HG03378 (cell line): Measurements from ENCODE around the gene TBX18.
A peak's percentile ranks its signal among the peaks of the same experiment; 100 is the strongest.

ENCODE experiments used
- ATAC-seq: cut with Tn5 transposase; IDR thresholded peaks from one replicate; pipeline ENCODE4 v1.9.1; 2021; ENCODE audit warnings: mild to moderate bottlenecking, moderate library complexity; ENCODE audit not compliant: unreplicated experiment

Gene TBX18

DNA sequence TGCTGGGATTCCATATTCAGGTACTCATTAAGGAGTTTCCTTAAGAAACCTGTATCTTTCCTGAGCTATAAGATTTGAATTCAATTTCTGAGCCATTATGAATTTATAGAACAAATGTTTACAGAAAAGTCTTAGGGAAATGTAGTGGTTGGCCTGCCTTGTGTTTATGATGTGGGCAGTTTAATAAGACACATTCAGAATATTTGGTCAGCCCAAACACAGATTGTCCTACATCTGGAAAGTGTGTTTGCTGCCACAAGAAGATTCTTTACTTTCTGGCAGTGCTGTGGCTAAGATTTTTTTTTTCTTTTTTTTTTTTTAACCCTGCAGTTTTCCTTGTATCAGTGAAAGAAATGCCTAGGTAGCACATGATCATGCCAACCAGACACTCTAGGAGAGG is 15.2 kb downstream of the TBX18 start:
- ATAC-seq: no peak

DNA sequence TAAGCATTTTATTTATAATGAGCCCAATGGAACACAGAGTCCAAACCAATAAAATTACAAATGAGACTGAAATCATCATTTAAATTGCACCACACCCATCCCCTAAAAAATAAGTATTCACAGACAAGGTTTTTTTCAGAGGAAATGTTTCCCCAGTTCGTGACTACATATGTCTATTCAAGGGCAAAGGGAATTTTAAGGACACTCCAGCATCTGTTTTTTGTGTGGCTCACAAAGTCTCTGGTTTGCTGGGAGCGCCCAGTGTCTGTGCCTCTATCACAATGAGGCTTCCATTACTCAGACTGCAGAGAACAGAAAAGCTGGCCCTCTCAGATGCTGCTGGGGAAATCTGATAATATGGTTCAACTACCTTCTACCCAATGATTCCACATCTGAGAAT is 16.0 kb downstream of the TBX18 start:
- no peak for ATAC-seq

DNA sequence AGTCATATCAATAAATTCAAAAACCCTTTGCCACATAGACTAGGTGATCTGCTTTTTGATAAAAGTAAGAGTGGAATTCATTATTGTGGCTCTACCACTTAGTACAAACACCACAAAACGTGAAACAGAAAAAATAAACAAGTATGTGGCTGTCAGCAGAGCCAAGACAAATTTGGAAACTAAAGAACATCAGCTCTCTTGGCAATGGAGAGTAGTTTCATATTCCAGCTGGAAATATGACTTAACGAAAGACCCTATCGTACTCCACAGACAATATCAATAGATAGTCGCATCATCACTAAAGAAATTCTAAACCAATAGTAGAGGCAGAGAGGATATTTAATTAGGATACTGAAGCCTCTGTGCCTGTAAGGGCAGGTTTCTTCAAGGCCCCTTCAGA is 20.8 kb downstream of the TBX18 start:
- ATAC-seq: no peak

DNA sequence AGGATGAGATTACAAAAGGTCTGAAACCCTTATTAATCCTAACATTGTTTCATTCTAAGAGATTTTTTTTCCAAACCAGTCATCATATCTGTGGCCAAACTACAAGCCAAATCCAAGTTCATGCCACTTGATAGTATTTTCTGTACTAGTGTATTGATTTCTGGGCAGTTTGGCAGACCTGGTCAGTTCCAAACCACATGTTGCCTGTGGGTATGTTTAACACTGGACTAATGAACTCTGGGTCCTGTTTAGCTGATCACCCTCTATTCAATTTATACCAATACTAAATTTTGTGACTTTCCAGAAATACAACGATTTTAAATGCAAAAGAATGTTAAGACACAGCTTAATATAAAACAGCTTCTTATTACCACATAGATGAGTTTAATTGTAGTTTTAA is 24.0 kb downstream of the TBX18 start:
- no peak for ATAC-seq

DNA sequence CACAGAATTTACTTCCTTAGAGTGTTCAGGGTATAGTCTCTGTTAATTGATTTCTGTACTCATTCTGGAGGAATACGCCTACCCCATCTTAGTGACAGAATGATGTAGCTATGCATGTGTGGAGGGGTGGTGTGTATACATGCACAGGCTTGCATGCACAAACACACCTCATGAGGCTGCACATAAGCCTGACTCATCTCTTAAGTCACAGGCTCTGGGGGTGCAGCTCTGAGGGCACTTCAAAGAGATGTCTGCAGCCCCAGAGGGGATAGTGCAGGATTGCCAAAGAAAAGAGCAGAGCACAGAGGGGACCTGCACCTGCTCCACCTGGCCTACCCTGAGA is 24.6 kb downstream of the TBX18 start:
- no peak for ATAC-seq

DNA sequence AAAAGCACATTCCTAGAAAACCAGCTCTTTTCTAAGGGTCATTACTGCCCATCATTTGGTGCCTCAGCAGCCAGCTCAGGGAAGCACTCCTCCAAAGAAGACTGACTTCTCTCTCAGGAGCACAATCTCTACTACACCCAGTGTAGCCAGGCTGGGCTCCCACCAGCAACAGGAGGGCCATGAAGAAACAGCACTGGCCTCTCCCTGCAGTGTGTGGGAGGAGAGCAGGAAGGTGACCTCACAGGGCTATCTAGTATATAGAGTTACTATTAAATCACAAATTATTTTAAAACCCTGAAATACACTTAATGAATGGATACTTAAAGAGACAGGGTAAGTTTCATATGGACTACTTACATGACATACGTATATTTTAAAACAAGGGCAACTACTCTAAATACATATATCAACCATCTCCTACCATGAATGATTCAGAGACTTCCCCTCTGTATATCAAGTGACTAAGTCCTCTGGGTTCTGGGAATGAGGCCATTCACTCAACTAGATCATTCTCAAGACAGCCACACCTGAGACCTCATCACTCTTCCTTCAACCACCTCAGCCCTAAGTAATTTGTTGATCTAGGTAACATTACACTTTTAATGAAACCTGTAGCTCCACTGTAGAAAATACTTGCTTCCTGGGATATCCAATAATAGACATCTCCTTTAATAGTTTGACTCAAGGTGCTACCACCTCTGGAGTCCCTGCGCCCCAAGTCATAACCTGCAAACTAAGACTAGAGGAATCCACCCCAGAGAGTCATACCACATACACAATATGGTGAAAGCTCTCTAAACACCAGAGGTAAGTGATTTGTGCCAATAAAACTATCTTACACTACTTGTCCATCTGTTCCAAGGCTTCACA is 25.2 kb downstream of the TBX18 start:
- no peak for ATAC-seq

DNA sequence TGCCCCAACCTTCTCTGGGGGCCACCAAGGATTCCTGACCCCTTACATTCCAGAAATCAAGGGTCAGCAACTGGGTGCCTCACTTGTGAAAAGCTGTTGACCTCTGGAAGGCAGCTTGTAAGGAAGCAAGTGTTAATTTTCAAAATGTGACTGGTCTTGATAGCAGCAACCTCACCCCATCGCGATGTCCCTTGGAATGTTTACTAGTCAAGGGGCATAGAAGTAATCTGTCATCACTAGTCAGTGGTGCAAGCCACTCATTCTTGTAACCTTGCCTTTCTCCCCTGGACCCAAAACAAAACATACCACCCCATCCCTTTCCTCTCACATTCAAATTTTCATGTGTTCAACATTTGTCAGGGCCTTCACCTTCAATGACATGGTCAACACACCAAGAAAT is 30.5 kb downstream of the TBX18 start:
- no peak for ATAC-seq

DNA sequence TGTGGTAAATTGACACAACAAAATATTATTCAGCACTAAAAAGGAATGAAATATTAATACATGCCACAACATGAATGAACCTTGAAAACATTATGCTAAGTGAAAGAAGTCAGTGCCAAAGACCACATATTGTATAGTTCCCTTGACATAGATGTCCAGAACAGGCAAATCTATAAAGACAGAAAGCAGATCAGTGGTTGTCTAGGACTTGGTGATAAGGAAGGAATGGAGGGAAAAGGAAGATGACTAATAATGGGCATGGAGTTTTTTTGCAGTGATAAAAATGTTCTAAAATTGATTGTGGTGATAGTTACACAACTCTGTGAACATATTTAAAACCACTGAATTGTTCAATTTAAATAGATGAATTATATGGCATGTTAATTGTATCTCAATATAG is 32.5 kb downstream of the TBX18 start:
- no peak for ATAC-seq

DNA sequence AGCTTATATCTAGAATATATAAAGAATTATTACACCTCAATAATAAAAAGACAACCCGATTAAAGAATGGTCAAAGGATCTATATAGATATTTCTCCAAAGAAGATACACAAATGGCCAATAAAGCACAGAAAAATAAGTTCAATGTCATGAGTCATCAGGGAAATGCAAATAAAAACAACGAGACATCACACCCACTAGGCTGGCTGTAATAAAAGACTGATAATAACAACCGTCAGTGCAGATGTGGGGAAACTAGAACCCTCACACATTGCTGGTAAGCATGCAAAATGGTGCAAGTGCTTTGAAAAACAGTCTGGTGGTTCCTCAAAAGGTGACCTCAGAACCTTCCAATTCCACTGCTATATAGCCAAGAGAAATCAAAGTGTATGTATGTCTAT is 33.0 kb downstream of the TBX18 start:
- ATAC-seq: no peak

DNA sequence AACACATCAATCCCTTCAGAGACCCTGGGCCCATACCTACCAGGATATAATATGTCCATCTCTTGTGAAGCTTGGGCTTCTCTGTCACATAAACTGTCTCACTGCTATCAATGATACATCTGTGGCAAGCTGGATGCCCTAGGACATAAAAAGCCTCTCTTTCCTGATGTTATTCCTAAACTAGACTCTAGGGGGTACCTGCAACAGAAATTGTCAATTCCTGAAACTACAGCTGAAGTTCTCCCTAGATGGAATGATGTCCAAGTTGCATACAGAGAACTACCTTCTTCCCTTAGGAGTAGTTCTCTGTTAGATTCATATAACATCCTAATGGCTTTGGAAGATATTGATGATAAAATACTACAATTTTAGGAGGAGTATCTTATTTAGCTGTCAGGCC is 35.8 kb downstream of the TBX18 start:
- ATAC-seq: no peak

DNA sequence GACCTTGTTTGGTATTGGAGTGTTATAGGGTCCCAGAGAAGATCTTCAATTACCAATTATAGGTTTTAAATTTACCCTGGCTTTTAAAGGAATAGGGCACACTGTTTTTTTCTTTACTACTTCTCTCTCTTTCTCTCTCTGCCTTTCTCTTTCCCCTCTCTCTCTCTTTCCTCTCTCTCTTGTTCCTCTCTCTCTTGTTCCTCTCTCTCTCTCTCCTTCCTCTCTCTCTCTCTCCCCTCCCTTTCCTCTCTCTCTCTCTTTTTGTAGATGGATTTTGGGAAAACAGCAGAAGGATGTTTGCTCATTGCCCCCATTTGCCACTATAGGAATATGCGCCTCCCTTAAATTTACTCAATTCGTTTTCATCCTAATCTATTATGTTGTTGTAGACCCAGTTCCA is 45.2 kb downstream of the TBX18 start:
- ATAC-seq: no peak

DNA sequence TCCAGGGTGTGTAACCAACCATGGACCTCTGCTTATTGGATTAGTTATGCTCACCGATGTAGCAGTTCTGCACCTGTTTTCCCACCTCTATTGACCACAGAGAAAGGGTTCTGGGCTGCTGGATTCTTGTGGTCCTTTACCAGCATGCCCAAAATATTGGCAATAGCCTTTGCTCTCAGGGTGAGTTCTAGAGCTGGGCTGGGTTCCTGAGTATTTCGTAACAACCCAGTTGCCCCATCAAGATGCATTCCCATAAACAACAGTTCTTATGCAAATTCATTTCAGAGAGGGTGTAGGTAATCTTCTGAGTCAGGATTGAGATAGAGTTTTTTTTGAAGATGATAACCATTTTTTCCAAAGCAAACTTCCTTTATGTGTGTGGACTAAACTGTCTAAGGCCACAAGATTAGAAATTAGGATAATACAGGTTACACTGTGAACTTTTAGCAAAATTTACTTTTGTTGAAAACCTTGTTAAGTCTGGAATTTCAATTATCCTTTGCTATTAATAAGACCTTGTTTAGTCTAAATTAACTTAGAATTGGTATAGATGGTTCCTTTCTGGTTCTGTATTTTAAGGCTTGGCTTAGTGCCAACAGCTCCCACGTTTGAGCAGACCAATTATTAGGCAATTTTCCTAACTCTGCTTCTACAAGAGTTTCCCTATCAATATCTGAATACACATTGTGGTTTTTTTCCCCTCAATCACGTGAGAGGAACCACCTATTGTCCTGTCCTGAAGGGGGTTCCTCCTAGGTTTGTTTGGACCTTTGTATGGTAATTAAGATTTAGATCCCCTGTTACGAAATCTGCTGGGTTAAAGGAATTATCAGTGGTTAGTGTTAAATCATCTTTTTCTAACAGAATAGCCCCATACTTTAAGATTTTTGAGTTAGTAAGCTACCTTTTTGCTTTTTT is 46.1 kb downstream of the TBX18 start:
- no peak for ATAC-seq

DNA sequence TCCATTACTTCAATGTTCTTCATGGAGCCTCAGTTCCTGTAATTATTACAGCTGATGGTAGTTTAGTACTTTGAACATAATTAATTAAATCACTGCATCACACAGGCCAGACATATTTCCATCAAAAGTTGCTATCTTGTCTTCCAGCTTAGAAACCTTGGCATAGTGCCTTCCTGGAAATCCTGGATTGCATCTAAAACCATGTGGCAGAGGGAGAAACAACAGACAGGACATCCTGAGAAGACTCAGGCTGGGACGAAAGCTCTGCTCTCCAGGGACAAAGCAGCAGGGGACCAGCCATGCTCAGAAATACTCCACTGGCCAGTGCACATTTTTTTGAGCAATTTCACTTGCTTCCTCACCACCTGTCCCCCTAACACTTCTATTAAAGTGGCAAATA is 55.3 kb downstream of the TBX18 start:
- no peak for ATAC-seq

DNA sequence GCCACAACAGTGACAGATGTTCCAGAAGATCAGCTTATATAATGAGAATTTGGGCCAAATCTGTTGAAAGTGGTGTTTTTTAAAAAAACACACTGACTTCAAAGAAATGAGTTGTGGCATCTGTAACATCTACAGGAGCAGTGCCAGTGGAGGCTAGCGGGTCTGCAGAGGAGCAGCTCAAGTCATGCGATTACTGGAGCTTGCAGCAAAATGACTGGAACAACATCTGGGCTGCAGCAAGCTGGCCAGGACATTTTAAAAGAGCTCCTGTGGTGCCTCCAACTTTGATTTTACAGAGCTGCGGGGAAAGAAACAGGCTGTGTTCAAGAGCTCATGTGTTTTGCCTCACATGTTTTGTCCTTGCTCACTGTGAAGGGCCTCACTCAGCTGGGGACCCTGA is 57.2 kb downstream of the TBX18 start:
- no peak for ATAC-seq

DNA sequence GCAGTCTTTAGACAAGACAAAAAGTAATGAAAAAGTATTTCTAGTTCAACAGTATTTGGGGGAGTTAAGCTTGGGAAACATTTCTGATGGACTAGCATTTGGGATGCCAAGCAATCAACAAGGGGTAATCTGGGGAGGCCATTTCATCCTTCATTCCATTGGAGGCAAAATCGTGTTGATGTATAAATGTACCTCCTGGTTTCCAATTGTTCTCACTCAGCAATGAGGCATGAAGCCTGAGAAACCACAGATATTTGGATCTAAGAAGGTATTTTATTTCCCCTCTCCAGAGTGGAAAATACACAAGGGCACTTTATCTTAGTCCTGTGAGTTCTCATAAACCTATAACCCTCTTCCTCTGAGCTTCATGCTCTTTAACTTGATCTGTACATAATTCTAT is 68.2 kb downstream of the TBX18 start:
- no peak for ATAC-seq

DNA sequence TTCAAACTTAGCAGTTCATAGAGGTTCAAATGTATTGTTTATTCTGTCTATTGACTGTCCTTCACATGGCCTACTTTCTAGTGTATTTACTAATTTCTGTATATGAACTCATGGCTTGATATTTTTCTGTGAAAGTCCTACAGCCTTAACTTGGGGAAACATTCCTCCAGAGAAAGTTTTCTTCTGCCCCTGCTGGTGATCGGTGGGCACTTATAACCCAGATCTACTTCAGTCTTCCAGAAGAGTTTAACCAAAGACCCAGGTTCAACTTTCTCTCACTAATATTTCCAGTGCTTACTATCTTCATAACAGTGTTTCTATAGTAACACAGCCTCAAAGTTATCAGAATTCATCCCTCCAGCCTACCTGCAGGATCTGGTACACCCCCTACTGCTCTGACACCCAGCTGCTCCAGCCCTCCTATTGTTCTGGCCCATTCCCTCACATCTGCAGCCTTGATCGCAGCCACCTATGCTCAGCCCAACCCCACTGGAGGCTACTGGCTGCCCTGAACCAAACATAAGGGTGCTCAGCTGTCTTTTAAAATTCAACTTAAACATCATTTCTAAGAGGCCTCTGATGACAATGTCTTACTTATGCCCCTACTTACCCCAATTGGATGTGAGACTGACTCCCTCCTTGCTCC is 72.3 kb downstream of the TBX18 start:
- no peak for ATAC-seq

DNA sequence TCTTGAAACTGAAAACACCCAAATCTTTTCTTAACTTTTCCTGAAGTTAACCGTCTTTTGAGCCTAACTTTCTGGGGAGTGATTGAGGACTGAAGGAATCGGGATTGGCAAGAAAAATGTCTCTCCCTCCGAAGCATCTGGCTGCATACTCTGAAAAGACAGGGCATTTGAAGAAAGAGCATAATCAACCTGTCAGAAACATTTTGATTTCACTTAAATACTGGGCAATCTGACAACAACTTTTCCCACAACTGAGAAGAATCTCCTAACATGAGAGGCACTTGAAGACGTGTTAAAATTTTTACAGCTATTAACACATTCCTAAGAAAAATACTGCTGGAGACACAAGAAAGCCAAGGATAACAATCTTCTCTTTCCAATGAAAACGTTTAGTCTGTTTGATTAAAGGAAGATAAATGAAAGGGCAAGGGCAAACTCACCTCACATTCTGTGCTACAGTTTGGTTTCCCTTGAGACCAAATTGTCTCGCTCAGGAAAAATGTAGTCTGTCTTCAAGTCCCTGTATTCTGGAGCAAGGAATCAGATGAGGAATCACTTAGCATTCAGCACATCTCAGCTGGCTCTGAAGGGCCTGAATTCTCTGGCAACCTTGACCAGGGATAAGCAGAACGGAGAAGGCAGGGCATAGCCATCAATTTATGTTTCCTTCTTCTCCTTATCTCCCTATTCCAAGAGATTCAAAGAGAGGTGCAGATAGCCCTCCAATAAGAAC is 76.1 kb downstream of the TBX18 start:
- no peak for ATAC-seq

DNA sequence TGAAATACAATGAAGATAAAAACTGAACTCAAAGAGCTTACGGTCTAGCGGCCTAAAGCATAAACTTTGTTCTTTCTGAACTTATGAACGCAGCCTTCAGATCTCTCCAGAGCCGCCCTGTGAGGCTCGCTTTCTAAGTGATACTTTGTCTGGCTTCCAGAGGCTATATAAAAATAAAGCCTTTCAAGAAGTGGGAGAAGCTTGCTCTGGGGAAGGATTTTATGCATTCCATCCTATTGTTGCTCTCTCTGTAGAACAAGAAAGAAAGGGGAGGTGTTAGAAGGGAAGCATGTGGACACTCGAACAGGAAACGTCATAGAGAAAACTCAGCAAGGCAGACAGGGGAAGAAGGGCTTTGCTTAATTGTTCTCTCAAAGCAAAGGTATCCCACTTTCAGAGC is 77.0 kb downstream of the TBX18 start:
- ATAC-seq: no peak

DNA sequence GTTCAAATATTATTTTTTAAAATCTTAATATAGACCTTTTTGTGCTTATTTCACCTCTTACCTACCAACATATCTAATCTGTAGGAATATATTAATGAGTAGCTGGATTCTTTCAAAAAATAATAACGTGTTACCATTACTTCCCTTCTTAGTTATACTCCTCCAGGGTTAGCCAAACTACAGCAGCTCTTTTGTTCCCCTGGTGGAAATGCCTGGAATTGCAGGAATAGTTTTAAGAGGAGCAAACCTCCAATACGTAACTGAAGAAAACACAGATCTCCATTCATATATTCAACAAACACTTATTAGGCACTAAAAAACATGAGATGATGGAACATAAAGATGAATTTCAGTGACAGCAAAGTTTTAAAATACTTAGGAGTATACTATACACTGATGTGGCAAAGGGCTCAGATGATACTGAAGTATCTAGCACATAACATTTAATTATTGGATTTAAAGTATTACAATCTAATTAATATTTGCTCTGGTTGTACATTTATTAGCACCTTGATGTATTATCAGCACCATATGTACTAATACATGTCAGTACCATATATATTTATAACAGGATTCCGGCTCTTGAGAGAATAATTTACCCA is 78.3 kb downstream of the TBX18 start:
- ATAC-seq: peak; percentile 56

DNA sequence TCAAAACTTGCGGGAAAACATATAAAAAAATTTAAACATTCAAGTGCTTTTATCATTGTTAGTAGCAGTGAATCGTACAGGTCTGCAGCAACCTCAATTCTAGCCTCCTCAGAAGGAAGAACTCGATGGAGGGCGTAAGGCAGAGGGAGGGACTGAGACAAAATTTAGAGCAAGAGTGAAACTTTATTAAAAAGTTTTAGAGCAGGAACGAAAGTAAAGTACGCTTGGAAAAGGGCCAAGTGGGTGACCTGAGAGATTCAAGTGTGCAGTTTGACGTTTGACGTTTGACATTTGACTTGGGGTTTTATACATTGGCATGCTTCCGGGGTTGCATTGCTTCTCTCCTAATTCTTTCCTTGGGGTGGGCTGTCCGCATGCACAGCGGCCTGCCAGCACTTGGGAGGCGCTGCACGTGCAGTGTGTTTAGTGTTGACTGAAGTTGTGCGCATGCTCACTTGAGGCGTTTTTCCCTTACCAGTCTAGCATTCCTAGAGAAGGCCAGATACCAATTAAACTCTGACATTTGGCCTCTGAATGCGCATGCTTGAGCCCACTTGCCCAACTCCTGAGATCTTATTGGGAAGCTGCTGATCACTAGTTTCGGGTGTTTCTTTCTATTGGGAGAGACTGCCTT is 82.6 kb downstream of the TBX18 start:
- ATAC-seq: no peak
